HG03045 (cell line): ENCODE results near the gene ANKS1B.
"Not testable (repeated sequence)": the region's sequence is repeated elsewhere in the genome, so short reads cannot be mapped to it uniquely, and the experiment has no call there.

Experiments used
- ATAC-seq: cut with Tn5 transposase; IDR thresholded peaks from one replicate; pipeline ENCODE4 v1.9.1; 2021; ENCODE audit warnings: mild to moderate bottlenecking, moderate library complexity; ENCODE audit not compliant: unreplicated experiment

Gene ANKS1B

GRCh38 chr12:99302874-99303273 is 681.9 kb downstream of the ANKS1B start:
- no peak for ATAC-seq

- ATAC-seq = no peak
Measured at GRCh38 chr12:99287136-99287535, 697.6 kb downstream of the ANKS1B start.

- ATAC-seq = no peak
Measured at GRCh38 chr12:99284161-99284560, 700.6 kb downstream of the ANKS1B start.

GRCh38 chr12:99282624-99283023 is 702.1 kb downstream of the ANKS1B start:
- ATAC-seq = no peak

GRCh38 chr12:99282086-99282485 is 702.6 kb downstream of the ANKS1B start:
- no peak for ATAC-seq

GRCh38 chr12:99281277-99281676 is 703.5 kb downstream of the ANKS1B start:
- ATAC-seq = no peak

GRCh38 chr12:99278899-99279298 is 705.8 kb downstream of the ANKS1B start:
- no peak for ATAC-seq

- ATAC-seq = no peak
Measured at GRCh38 chr12:99277591-99278379, 707.0 kb downstream of the ANKS1B start.

- ATAC-seq = no peak
Measured at GRCh38 chr12:99271071-99271470, 713.7 kb downstream of the ANKS1B start.

GRCh38 chr12:99267038-99267437 is 717.7 kb downstream of the ANKS1B start:
- ATAC-seq = no peak

GRCh38 chr12:99265648-99266047 is 719.1 kb downstream of the ANKS1B start:
- no peak for ATAC-seq

GRCh38 chr12:99261256-99261655 is 723.5 kb downstream of the ANKS1B start:
- ATAC-seq = no peak

- no peak for ATAC-seq
Measured at GRCh38 chr12:99260456-99260996, 724.2 kb downstream of the ANKS1B start.

- ATAC-seq = no peak
Measured at GRCh38 chr12:99259040-99259934, 725.4 kb downstream of the ANKS1B start.

- ATAC-seq = no peak
Measured at GRCh38 chr12:99257672-99258071, 727.1 kb downstream of the ANKS1B start.

- no peak for ATAC-seq
Measured at GRCh38 chr12:99253068-99253467, 731.7 kb downstream of the ANKS1B start.

- no peak for ATAC-seq
Measured at GRCh38 chr12:99250091-99250490, 734.6 kb downstream of the ANKS1B start.

- ATAC-seq = no peak
Measured at GRCh38 chr12:99249543-99249942, 735.2 kb downstream of the ANKS1B start.

- not testable (repeated sequence) for ATAC-seq
Measured at GRCh38 chr12:99237907-99238538, 746.7 kb downstream of the ANKS1B start.

- no peak for ATAC-seq
Measured at GRCh38 chr12:99235381-99235780, 749.4 kb downstream of the ANKS1B start.

GRCh38 chr12:99234702-99235101 is 750.0 kb downstream of the ANKS1B start:
- no peak for ATAC-seq
